Measurements from ENCODE around the gene CDH23. TPM values are rescaled to one million over a fixed set of nuclear protein-coding genes. Genes with fewer than 3 reads are reported as not detected.

Gene CDH23
- total RNA-seq, 1 experiment from 2014 or later = 0.02 TPM

DNA sequence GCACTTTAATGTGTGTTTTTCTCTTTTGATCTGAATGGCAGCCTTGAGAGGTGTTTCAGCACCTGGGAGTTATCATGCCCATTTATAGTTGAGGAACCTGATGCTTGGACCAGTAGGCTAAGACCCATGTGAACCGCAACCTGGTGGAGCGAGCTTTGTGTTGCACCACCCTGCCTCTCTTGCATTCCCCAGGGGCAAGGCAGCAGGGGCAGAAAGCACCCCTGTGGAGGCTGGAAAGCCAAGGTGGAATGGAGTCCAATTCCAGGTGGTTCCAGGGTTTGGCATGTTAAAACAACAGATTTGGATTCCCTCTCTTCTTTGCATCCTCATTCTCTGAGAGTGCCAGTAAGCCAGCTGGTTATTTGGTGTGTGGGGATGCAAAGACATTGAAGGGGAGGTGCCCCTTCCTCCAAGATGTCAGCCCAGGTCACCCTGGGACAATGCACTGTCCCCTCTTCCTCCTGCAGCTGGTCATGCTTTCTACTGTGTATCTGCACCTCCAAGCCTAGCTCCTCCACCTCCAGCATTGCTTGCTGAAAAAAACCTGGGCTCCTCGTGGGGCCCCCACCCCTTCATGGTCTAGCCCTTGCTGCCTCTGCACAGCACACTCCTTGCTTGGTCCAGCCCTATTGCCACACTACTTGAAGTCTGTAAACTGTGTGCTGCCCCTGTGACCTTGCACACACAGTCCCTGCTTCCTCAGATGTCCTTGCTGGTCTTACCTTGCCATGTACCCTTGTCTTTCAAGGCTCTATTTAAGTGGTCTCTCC, 5.6 kb upstream of the CDH23 start:
- ChIA-PET CTCF (interaction anchor here (0.6 to 10.3 kb wide), 3 partner anchors 179 to 318 kb away, joined by 3 to 78 read pairs (median 3); no protein-coding TSS in a partner anchor), POLR2A (no interaction called here)
- Mint-ChIP-seq H3K4me3 (ENCODE audit: unreplicated experiment) (no peak overlapping the region), H3K27me3 (ENCODE audit: insufficient read depth, unreplicated experiment) (peaks cover 49% of the 10 kb centered on the region), H3K9me3 (ENCODE audit: unreplicated experiment) (no peaks in the 10 kb centered on the region), H3K36me3 (ENCODE audit: insufficient read depth, unreplicated experiment) (no peaks in the 10 kb centered on the region), H3K4me1 (ENCODE audit: insufficient read depth, unreplicated experiment) (no peaks in the 10 kb centered on the region), H3K27ac (ENCODE audit: low read depth, unreplicated experiment) (no peak overlapping the region)
- no peak for DNase-seq (ENCODE audit: unreplicated experiment)
- TF ChIP-seq, protein P1, sequence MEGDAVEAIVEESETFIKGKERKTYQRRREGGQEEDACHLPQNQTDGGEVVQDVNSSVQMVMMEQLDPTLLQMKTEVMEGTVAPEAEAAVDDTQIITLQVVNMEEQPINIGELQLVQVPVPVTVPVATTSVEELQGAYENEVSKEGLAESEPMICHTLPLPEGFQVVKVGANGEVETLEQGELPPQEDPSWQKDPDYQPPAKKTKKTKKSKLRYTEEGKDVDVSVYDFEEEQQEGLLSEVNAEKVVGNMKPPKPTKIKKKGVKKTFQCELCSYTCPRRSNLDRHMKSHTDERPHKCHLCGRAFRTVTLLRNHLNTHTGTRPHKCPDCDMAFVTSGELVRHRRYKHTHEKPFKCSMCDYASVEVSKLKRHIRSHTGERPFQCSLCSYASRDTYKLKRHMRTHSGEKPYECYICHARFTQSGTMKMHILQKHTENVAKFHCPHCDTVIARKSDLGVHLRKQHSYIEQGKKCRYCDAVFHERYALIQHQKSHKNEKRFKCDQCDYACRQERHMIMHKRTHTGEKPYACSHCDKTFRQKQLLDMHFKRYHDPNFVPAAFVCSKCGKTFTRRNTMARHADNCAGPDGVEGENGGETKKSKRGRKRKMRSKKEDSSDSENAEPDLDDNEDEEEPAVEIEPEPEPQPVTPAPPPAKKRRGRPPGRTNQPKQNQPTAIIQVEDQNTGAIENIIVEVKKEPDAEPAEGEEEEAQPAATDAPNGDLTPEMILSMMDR (IDR thresholded peaks at IDR 0.05; ENCODE audit: unreplicated experiment) = no peak
- intact Hi-C loops (cut with micrococcal nuclease) = no loop called here
- no TSS peak for BruUV-seq (replicated peaks)

DNA sequence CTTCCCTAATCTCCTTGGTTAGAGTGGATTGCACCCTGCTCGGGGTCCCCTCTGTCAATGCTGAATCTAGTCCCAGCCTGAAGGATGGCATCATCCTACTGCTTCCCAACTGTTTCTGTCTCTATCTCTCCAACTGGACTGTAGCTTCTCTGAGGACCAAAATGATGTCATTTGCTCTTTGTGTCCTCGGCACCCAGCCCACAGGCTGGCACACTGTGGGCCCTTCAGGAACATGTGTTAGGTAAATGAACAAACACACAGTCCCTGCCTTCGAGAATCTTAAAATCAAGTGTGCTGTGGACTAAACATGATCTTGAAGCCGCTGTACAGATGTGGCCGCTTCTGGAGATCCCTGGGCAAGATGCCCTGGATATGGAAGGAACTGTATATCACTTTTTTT, 5.0 kb upstream of the CDH23 start:
- H3K27me3 Mint-ChIP-seq (ENCODE audit: insufficient read depth, unreplicated experiment) = peaks cover 53% of the 10 kb centered on the region
- POLR2A ChIA-PET = no interaction called here
- CTCF ChIA-PET = interaction anchor here (0.6 kb wide), 1 partner anchor 237 kb away, joined by 3 read pairs; no protein-coding TSS in a partner anchor
- DNase-seq (ENCODE audit: unreplicated experiment) = no peak
- BruUV-seq (replicated peaks) = no TSS peak
- H3K36me3 Mint-ChIP-seq (ENCODE audit: insufficient read depth, unreplicated experiment) = no peaks in the 10 kb centered on the region
- intact Hi-C loops (cut with micrococcal nuclease) = no loop called here
- H3K9me3 Mint-ChIP-seq (ENCODE audit: unreplicated experiment) = no peaks in the 10 kb centered on the region
- no peak overlapping the region for H3K4me3 Mint-ChIP-seq (ENCODE audit: unreplicated experiment)
- no peaks in the 10 kb centered on the region for H3K4me1 Mint-ChIP-seq (ENCODE audit: insufficient read depth, unreplicated experiment)
- TF ChIP-seq, protein P1 (IDR thresholded peaks at IDR 0.05; ENCODE audit: unreplicated experiment) = no peak
- H3K27ac Mint-ChIP-seq (ENCODE audit: low read depth, unreplicated experiment) = no peak overlapping the region

DNA sequence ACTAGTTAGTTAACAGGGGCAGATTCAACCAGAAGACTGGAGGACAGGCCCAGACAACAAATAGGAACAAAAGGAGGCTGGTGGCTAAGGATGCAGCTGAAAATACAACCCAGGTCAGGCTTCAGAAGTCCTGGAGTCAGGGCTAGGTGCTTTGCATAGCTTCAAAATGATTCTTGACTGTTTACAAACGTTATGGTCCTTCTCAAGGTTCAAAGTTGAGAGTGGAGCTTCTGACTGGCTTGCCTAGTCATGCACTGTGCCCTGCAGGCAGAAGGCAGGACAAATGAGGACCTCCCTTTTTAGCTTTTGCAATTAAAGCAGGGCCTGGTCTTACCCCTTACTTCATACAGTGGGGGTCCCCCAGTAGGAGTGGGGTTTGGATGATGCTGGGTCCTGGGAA, 4.4 kb upstream of the CDH23 start:
- H3K27me3 Mint-ChIP-seq (ENCODE audit: insufficient read depth, unreplicated experiment) = peaks cover 53% of the 10 kb centered on the region
- no peaks in the 10 kb centered on the region for H3K4me1 Mint-ChIP-seq (ENCODE audit: insufficient read depth, unreplicated experiment)
- H3K4me3 Mint-ChIP-seq (ENCODE audit: unreplicated experiment) = no peak overlapping the region
- TF ChIP-seq, protein P1 (IDR thresholded peaks at IDR 0.05; ENCODE audit: unreplicated experiment) = no peak
- no peaks in the 10 kb centered on the region for H3K9me3 Mint-ChIP-seq (ENCODE audit: unreplicated experiment)
- intact Hi-C loops (cut with micrococcal nuclease) = no loop called here
- ChIA-PET CTCF (interaction anchor here (0.8 kb wide), 1 partner anchor 9 kb away, joined by 3 read pairs; no protein-coding TSS in a partner anchor), POLR2A (no interaction called here)
- H3K27ac Mint-ChIP-seq (ENCODE audit: low read depth, unreplicated experiment) = no peak overlapping the region
- no TSS peak for BruUV-seq (replicated peaks)
- no peak for DNase-seq (ENCODE audit: unreplicated experiment)
- no peaks in the 10 kb centered on the region for H3K36me3 Mint-ChIP-seq (ENCODE audit: insufficient read depth, unreplicated experiment)

DNA sequence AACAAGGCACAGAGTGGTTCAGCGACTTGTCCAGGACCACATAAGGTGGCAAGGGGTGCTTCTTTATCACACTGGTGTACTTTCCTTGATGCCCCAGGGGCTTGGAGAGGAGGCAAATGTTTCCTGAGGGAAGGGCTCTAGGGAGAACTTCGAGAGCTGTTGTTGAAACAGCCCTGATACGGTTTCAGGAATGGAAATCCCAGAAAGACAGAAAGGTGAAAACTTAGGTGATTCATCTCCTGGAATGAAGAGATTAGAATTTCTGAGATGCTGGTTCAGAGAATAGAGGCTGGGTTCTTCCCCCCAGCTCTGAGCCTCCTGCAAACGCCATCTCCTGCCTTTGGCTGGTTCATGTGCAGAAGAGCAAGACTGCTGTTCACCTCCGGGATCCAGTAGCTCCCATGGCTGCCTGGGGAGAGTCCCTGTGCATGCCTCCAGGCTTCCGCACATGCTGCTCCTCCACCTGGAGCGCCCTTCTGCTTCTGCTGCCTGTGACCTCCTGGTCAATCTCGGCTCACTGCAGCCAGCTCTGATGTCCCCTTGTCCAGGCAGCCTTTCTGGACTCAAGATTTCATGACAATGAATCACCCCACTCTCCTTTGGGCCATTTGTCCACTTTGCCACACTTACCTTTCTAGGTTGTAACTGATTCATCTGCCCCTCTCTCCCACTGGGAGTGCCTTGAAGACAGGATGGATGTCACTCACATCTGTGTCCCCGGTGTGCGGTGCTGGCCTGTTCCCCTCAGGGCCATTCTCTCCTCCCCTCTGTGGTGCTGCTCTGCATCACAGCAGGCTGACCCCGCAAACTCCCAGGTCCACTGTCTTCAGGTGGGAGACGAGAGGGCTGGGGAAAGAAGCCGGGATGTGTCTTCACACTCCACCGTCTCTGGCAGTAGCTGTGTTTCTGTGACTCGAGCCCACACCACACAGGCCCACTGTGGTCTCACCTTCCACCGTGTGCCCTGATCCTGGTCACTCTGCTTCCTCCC, 3.6 kb upstream of the CDH23 start:
- no TSS peak for BruUV-seq (replicated peaks)
- DNase-seq (ENCODE audit: unreplicated experiment) = no peak
- H3K4me3 Mint-ChIP-seq (ENCODE audit: unreplicated experiment) = no peak overlapping the region
- intact Hi-C loops (cut with micrococcal nuclease) = no loop called here
- TF ChIP-seq, protein P1 (IDR thresholded peaks at IDR 0.05; ENCODE audit: unreplicated experiment) = no peak
- peaks cover 54% of the 10 kb centered on the region for H3K27me3 Mint-ChIP-seq (ENCODE audit: insufficient read depth, unreplicated experiment)
- no peaks in the 10 kb centered on the region for H3K36me3 Mint-ChIP-seq (ENCODE audit: insufficient read depth, unreplicated experiment)
- no peak overlapping the region for H3K27ac Mint-ChIP-seq (ENCODE audit: low read depth, unreplicated experiment)
- H3K9me3 Mint-ChIP-seq (ENCODE audit: unreplicated experiment) = no peaks in the 10 kb centered on the region
- POLR2A ChIA-PET = no interaction called here
- CTCF ChIA-PET = interaction anchor here (0.6 to 0.8 kb wide), 3 partner anchors 10 to 452 kb away, joined by 3 to 4 read pairs (median 3); no protein-coding TSS in a partner anchor
- H3K4me1 Mint-ChIP-seq (ENCODE audit: insufficient read depth, unreplicated experiment) = no peaks in the 10 kb centered on the region
